ENCODE measurements around the gene DOCK3.
"Not testable (repeated sequence)": the region's sequence is repeated elsewhere in the genome, so short reads cannot be mapped to it uniquely, and the experiment has no call there.

Gene DOCK3

GRCh38 chr3:51139616-51140015 lies 464.9 kb downstream of the DOCK3 start:
- no peak for DNase-seq

- no peak for DNase-seq
Measured at GRCh38 chr3:51141573-51141972, 466.8 kb downstream of the DOCK3 start.

- no peak for DNase-seq
Measured at GRCh38 chr3:51145811-51146585, 471.3 kb downstream of the DOCK3 start.

GRCh38 chr3:51146781-51147180 lies 472.1 kb downstream of the DOCK3 start:
- no peak for DNase-seq

GRCh38 chr3:51156147-51156546 lies 481.4 kb downstream of the DOCK3 start:
- no peak for DNase-seq

- no peak for DNase-seq
Measured at GRCh38 chr3:51163051-51163450, 488.3 kb downstream of the DOCK3 start.

- no peak for DNase-seq
Measured at GRCh38 chr3:51173518-51174271, 499.0 kb downstream of the DOCK3 start.

GRCh38 chr3:51176923-51177322 lies 502.2 kb downstream of the DOCK3 start:
- no peak for DNase-seq

- DNase-seq: not testable (repeated sequence)
Measured at GRCh38 chr3:51186446-51186845, 511.7 kb downstream of the DOCK3 start.

GRCh38 chr3:51190199-51190598 lies 515.5 kb downstream of the DOCK3 start:
- no peak for DNase-seq

- DNase-seq: no peak
Measured at GRCh38 chr3:51190827-51191226, 516.1 kb downstream of the DOCK3 start.

GRCh38 chr3:51191768-51192167 lies 517.0 kb downstream of the DOCK3 start:
- DNase-seq: no peak

- no peak for DNase-seq
Measured at GRCh38 chr3:51198477-51198876, 523.8 kb downstream of the DOCK3 start.

- not testable (repeated sequence) for DNase-seq
Measured at GRCh38 chr3:51199296-51199695, 524.6 kb downstream of the DOCK3 start.

GRCh38 chr3:51216291-51216690 lies 541.6 kb downstream of the DOCK3 start:
- no peak for DNase-seq

GRCh38 chr3:51221959-51222358 lies 547.2 kb downstream of the DOCK3 start:
- no peak for DNase-seq

- no peak for DNase-seq
Measured at GRCh38 chr3:51224283-51224682, 549.6 kb downstream of the DOCK3 start.

- DNase-seq: no peak
Measured at GRCh38 chr3:51224843-51225242, 550.1 kb downstream of the DOCK3 start.

GRCh38 chr3:51242939-51243338 lies 568.2 kb downstream of the DOCK3 start:
- DNase-seq: no peak

- DNase-seq: no peak
Measured at GRCh38 chr3:51243924-51244323, 569.2 kb downstream of the DOCK3 start.

GRCh38 chr3:51245867-51246266 lies 571.1 kb downstream of the DOCK3 start:
- DNase-seq: no peak

- DNase-seq: no peak
Measured at GRCh38 chr3:51257870-51258269, 583.1 kb downstream of the DOCK3 start.

GRCh38 chr3:51264166-51264565 lies 589.4 kb downstream of the DOCK3 start:
- DNase-seq: not testable (repeated sequence)

GRCh38 chr3:51268132-51268531 lies 593.4 kb downstream of the DOCK3 start:
- DNase-seq: no peak

All from activated T-cell treated with anti-CD3 and anti-CD28 coated beads, Interleukin-2, amount 50 U/mL, for 1 hour (primary cell).